Mesodermal cell (in vitro differentiated cells): ENCODE results near the gene DDX17.

Experiments
- H3K27ac ChIP-seq: 2 replicates; pipeline ENCODE4 v1.7.0; 2013; ENCODE audit warnings: mild to moderate bottlenecking, low read depth, low read length, moderate library complexity; ENCODE audit not compliant: severe bottlenecking
- H3K36me3 ChIP-seq: 2 replicates; pipeline ENCODE4 v1.7.1; 2013; ENCODE audit warnings: mild to moderate bottlenecking, low read length, moderate library complexity; ENCODE audit not compliant: control insufficient read depth, insufficient read depth
- H3K4me1 ChIP-seq: one replicate; pipeline ENCODE4 v1.7.1; 2013; ENCODE audit warnings: mild to moderate bottlenecking, low read length; ENCODE audit not compliant: insufficient read depth, control insufficient read depth, poor library complexity, severe bottlenecking
- H3K4me3 ChIP-seq: 2 replicates; pipeline ENCODE4 v1.7.0; 2013; ENCODE audit warnings: low read length, control low read depth, mild to moderate bottlenecking; ENCODE audit not compliant: insufficient read depth, poor library complexity, severe bottlenecking; ENCODE audit errors: extremely low read depth
- H3K9me3 ChIP-seq: 2 replicates; pipeline ENCODE4 v1.7.1; 2013; ENCODE audit warnings: mild to moderate bottlenecking, low read length, moderate library complexity; ENCODE audit not compliant: control insufficient read depth
- WGBS, 2 experiments: methylation state at CpG; one replicate each; pipeline ENCODE4 v1.1.5; 2013; ENCODE audit warnings: missing lambda C conversion rate in 2 of 2; ENCODE audit not compliant: insufficient coverage in 2 of 2; 5-methylcytosine and 5-hydroxymethylcytosine counted together

The DDX17 gene

DNA sequence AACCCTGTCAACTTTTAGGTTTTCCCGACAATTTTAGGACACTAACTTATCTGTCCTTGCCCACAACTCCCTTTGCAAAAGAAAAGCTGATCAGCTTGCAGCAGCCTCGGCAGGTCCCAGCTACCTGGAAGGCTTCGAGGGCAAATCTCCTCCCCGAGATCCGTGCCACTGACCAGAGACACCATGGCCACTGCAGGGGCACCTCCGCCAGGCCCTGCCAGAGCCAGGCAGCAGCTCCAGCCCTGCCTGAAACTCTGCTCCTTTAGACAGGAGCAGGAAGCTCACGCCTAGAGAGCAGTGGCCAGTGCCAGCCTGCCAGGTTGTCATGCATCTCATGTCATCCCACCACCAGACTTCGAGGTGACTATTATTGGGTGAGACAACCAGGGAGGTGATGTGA, 72.2 kb downstream of the DDX17 start:
- WGBS, 2 experiments, result 84 to 87% methylated on average over 8 of the region's 8 CpGs

More for the DNA sequence above, 72.2 kb downstream of the DDX17 start:
- no peak overlapping the region for H3K4me3 ChIP-seq
- no peaks in the 10 kb centered on the region for H3K4me1 ChIP-seq
- no peaks in the 10 kb centered on the region for H3K36me3 ChIP-seq
- no peak overlapping the region for H3K27ac ChIP-seq
- no peaks in the 10 kb centered on the region for H3K9me3 ChIP-seq
